OCI-LY3 (cell line): ENCODE results near the gene GUCA2A.

Experiments used
- H2AFZ ChIP-seq: fragments of 200-600, 300-600 bp; shearing (Covaris generic); 2 replicates; pipeline ENCODE4 v1.6.0; 2014; ENCODE audit warnings: antibody characterized with exemption, low read depth, low read length
- H3K27ac ChIP-seq: fragments of 200-600, 300-600 bp; sonication (generic); 2 replicates; pipeline ENCODE4 v1.5.1; 2014; ENCODE audit warnings: mild to moderate bottlenecking, low read length, moderate library complexity, mixed read lengths
- H3K27me3 ChIP-seq: fragments of 200-600, 300-600 bp; sonication (generic); 2 replicates; pipeline ENCODE4 v1.6.1; 2014; ENCODE audit warnings: low read depth, low read length, mixed read lengths
- H3K36me3 ChIP-seq: fragments of 200-600, 300-600 bp; sonication (generic); replicated peaks from 2 replicates; pipeline ENCODE3; 2014; ENCODE audit warnings: low read depth, low read length, mixed read lengths
- H3K4me1 ChIP-seq: fragments of 300-600, 200-600 bp; sonication (generic); 2 replicates; pipeline ENCODE4 v1.6.1; 2014; ENCODE audit warnings: low read length, mixed read lengths
- H3K4me2 ChIP-seq: fragments of 200-600, 300-600 bp; sonication (generic); 2 replicates; pipeline ENCODE4 v1.6.1; 2014; ENCODE audit warnings: low read length, mixed read lengths
- H3K4me3 ChIP-seq: fragments of 300-600, 200-600 bp; sonication (generic); 2 replicates; pipeline ENCODE4 v1.5.1; 2014; ENCODE audit warnings: antibody characterized with exemption, mild to moderate bottlenecking, low read length, moderate library complexity
- H3K79me2 ChIP-seq: fragments of 300-600, 200-600 bp; shearing (Covaris generic); 2 replicates; pipeline ENCODE4 v1.6.1; 2014; ENCODE audit warnings: mild to moderate bottlenecking, low read length, mixed read lengths
- H3K9ac ChIP-seq: fragments of 300-600, 200-600 bp; shearing (Covaris generic); 2 replicates; pipeline ENCODE4 v1.6.0; 2014; ENCODE audit warnings: mild to moderate bottlenecking, low read length, moderate library complexity
- H3K9me3 ChIP-seq: fragments of 200-600, 300-600 bp; shearing (Covaris generic); 2 replicates; pipeline ENCODE4 v1.6.1; 2014; ENCODE audit warnings: low read length, mixed read lengths; ENCODE audit not compliant: insufficient read depth
- H4K20me1 ChIP-seq: fragments of 200-600, 300-600 bp; sonication (generic); 2 replicates; pipeline ENCODE4 v1.6.1; 2016; ENCODE audit warnings: low read length, mixed read lengths; ENCODE audit not compliant: insufficient read depth
- EZH2phosphoT487 ChIP-seq: fragments of 200-600 bp; shearing (Covaris generic); IDR thresholded peaks from 2 replicates; pipeline ENCODE4 v1.6.1; 2018; ENCODE audit warnings: antibody characterized with exemption, mixed run types, low read depth
- TF ChIP-seq, protein P1 (sequence below): fragments of 200-600, 300-600 bp; sonication (generic); IDR thresholded peaks from 2 replicates; pipeline ENCODE4 v1.5.1; 2014; ENCODE audit warnings: antibody characterized with exemption, low read length, low read depth

The GUCA2A gene

DNA sequence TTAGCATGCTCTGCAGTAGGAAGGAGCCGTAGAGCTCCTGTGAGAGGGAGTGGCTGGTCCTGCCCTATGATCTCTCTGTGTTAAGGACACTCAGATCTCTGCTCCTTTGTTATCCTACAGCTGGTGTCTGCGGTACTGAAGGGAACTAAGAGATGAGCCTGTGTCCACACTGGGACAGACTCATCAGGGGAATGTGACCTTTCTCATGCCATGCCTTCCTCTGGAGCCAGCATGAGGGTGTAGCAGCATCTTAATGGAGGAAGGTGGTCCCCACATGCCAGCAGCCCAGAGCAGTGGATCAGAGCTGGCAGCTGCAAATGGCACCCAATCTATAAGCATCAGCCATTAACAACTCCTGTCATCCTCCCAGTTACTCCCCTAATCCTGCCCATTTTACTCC lies 36.0 kb downstream of the GUCA2A start:
- Histone ChIP-seq H3K36me3 (no peaks in the 10 kb centered on the region), H3K9ac (no peak overlapping the region), H2AFZ (no peak overlapping the region), H3K4me1 (peaks cover 1% of the 10 kb centered on the region; the same call in 1 of the 2 replicates), H3K9me3 (no peaks in the 10 kb centered on the region), H3K4me3 (no peak overlapping the region), H3K79me2 (no peaks in the 10 kb centered on the region), H3K27me3 (no peaks in the 10 kb centered on the region), H4K20me1 (no peaks in the 10 kb centered on the region), H3K27ac (no peak overlapping the region), H3K4me2 (no peak overlapping the region)
- TF ChIP-seq, protein P1, sequence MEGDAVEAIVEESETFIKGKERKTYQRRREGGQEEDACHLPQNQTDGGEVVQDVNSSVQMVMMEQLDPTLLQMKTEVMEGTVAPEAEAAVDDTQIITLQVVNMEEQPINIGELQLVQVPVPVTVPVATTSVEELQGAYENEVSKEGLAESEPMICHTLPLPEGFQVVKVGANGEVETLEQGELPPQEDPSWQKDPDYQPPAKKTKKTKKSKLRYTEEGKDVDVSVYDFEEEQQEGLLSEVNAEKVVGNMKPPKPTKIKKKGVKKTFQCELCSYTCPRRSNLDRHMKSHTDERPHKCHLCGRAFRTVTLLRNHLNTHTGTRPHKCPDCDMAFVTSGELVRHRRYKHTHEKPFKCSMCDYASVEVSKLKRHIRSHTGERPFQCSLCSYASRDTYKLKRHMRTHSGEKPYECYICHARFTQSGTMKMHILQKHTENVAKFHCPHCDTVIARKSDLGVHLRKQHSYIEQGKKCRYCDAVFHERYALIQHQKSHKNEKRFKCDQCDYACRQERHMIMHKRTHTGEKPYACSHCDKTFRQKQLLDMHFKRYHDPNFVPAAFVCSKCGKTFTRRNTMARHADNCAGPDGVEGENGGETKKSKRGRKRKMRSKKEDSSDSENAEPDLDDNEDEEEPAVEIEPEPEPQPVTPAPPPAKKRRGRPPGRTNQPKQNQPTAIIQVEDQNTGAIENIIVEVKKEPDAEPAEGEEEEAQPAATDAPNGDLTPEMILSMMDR = no peak
- TF ChIP-seq EZH2phosphoT487 = no peak

DNA sequence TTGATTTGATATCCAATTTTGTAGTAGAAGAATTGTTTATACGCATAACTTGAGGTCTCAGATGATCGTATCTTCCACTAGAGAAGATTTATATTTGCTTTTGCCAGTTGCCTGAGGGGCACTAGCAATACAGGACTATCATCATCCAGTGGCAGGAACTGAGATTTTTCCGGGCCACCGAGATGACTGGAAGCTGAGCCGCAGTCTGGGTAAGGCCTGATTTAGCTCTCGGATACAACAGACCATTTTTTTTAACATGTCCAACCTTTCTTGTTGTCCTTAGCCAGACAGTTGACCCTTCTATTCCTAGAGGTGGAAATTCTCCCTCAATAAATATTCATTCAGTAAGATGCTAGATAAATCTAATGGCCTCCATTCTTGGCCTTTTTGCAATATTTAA lies 36.8 kb downstream of the GUCA2A start:
- Histone ChIP-seq H3K27me3 (no peaks in the 10 kb centered on the region), H3K4me1 (no peaks in the 10 kb centered on the region), H3K4me2 (no peak overlapping the region), H3K4me3 (no peak overlapping the region), H3K79me2 (no peaks in the 10 kb centered on the region), H2AFZ (no peak overlapping the region), H4K20me1 (no peaks in the 10 kb centered on the region), H3K27ac (no peak overlapping the region), H3K9me3 (no peaks in the 10 kb centered on the region), H3K9ac (no peak overlapping the region), H3K36me3 (peaks cover under 1% of the 10 kb centered on the region)
- TF ChIP-seq EZH2phosphoT487 = no peak
- TF ChIP-seq, protein P1 = no peak

DNA sequence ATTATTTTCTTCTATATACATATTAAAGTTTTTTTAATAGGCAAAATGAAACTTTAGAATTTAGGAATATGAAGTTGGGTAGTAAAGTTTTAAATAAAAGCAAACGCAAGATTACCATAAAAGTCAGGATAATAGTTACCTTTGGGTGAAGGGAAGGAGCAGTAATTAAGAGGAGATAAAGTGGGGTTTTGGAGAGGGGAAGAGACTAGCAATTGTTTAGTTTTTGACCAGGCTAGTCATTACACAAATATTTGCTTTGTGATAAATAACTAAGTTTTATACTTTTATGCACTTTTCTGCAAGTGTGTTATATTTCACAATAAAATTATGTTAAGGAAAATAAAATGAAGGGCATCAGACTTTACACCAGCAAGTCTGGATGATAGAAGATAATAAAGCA lies 39.0 kb downstream of the GUCA2A start:
- no peaks in the 10 kb centered on the region for H3K79me2 ChIP-seq
- H3K27me3 ChIP-seq = no peaks in the 10 kb centered on the region
- H3K4me2 ChIP-seq = no peak overlapping the region
- H3K9me3 ChIP-seq = no peaks in the 10 kb centered on the region
- H2AFZ ChIP-seq = no peak overlapping the region
- H3K9ac ChIP-seq = no peak overlapping the region
- H3K27ac ChIP-seq = no peak overlapping the region
- peaks cover 7% of the 10 kb centered on the region for H3K36me3 ChIP-seq
- TF ChIP-seq EZH2phosphoT487 = no peak
- TF ChIP-seq, protein P1 = no peak
- H4K20me1 ChIP-seq = no peaks in the 10 kb centered on the region
- H3K4me1 ChIP-seq = no peaks in the 10 kb centered on the region
- H3K4me3 ChIP-seq = no peak overlapping the region

DNA sequence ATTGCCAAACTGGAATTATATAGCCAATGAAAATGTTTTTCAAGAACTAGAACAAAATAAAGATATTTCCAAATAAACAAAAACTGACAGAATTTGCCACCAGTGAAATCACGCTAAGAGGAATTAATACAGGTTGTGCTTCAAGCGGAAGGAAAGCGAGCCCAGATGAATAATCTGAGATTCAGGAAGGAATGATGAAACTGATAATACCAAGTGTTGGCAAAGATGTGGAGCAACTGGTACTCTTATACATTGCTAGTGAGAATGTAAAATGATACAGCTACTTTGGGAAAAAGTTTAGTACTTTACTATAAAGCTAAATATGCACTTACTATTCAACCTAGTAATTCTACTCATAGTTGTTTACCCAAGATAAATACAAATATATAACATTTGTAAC lies 42.1 kb downstream of the GUCA2A start:
- Histone ChIP-seq H3K9ac (no peak overlapping the region), H3K4me3 (no peak overlapping the region), H3K36me3 (peaks cover 7% of the 10 kb centered on the region), H4K20me1 (no peaks in the 10 kb centered on the region), H3K79me2 (no peaks in the 10 kb centered on the region), H3K27ac (no peak overlapping the region), H3K27me3 (no peaks in the 10 kb centered on the region), H2AFZ (no peak overlapping the region), H3K4me2 (no peak overlapping the region), H3K4me1 (peaks cover 26% of the 10 kb centered on the region), H3K9me3 (no peaks in the 10 kb centered on the region)
- TF ChIP-seq, protein P1 = no peak
- TF ChIP-seq EZH2phosphoT487 = no peak
